Neuronal stem cell (in vitro differentiated cells): ENCODE measurements around the gene MUCL3.

ENCODE experiments used
- DNase-seq: peaks from one replicate; pipeline ENCODE4 v3.0.0-alpha.2; 2013; ENCODE audit warnings: low spot score
- H2AFZ ChIP-seq: one replicate; pipeline ENCODE4 v1.6.1; 2013; ENCODE audit warnings: mild to moderate bottlenecking, low read length, inconsistent platforms
- H2AK5ac ChIP-seq: 2 replicates; pipeline ENCODE4 v1.6.1; 2013; ENCODE audit warnings: low read depth, mild to moderate bottlenecking, inconsistent platforms, low read length, moderate library complexity, mixed read lengths
- H2BK120ac ChIP-seq: 2 replicates; pipeline ENCODE4 v1.6.1; 2013; ENCODE audit warnings: low read depth, mild to moderate bottlenecking, inconsistent platforms, low read length, moderate library complexity, mixed read lengths
- H2BK12ac ChIP-seq: one replicate; pipeline ENCODE4 v1.6.1; 2013; ENCODE audit warnings: low read length, inconsistent platforms
- H2BK15ac ChIP-seq: 2 replicates; pipeline ENCODE4 v1.6.1; 2013; ENCODE audit warnings: mild to moderate bottlenecking, low read length, inconsistent platforms, mixed read lengths
- H2BK5ac ChIP-seq: one replicate; pipeline ENCODE4 v1.6.1; 2013; ENCODE audit warnings: inconsistent platforms, mild to moderate bottlenecking, low read length, moderate library complexity
- H3K14ac ChIP-seq: one replicate; pipeline ENCODE4 v1.6.1; 2013; ENCODE audit warnings: low read length, inconsistent platforms
- H3K18ac ChIP-seq: 2 replicates; pipeline ENCODE4 v1.6.1; 2013; ENCODE audit warnings: low read length, inconsistent platforms
- H3K23ac ChIP-seq: 2 replicates; pipeline ENCODE4 v1.6.1; 2013; ENCODE audit warnings: low read depth, mild to moderate bottlenecking, mixed read lengths, low read length, inconsistent platforms; ENCODE audit not compliant: poor library complexity
- H3K27ac ChIP-seq: replicated peaks from 3 replicates; pipeline ENCODE4 v1.5.1; 2013; ENCODE audit warnings: low read length, inconsistent platforms
- H3K27me3 ChIP-seq, 3 experiments: 2 replicates each; pipeline ENCODE4 v1.6.1; 2013; ENCODE audit warnings: low read length in 3 of 3, mild to moderate bottlenecking in 2 of 3, inconsistent platforms in 1 of 3, low read depth in 1 of 3, mixed read lengths in 1 of 3, moderate library complexity in 1 of 3; ENCODE audit not compliant: control insufficient read depth in 3 of 3, insufficient read depth in 3 of 3
- H3K36me3 ChIP-seq, 2 donors: replicated peaks in 1 of 2; 2 replicates each; pipeline ENCODE4 v1.6.1; 2013; ENCODE audit warnings: low read length in 2 of 2; ENCODE audit not compliant: control insufficient read depth in 2 of 2, insufficient read depth in 2 of 2
- H3K4ac ChIP-seq: 2 replicates; pipeline ENCODE4 v1.6.1; 2013; ENCODE audit warnings: inconsistent platforms, mild to moderate bottlenecking, low read length, moderate library complexity
- H3K4me1 ChIP-seq, 2 donors: 1 replicate in 1 of 2; 2 replicates in 1 of 2; pipeline ENCODE4 v1.6.1; 2013; ENCODE audit warnings: low read length in 2 of 2, low read depth in 1 of 2; ENCODE audit not compliant: control insufficient read depth in 2 of 2, insufficient read depth in 1 of 2
- H3K4me2 ChIP-seq: one replicate; pipeline ENCODE4 v1.6.1; 2013; ENCODE audit warnings: mild to moderate bottlenecking, low read length, inconsistent platforms; ENCODE audit not compliant: insufficient read depth, poor library complexity, severe bottlenecking
- H3K4me3 ChIP-seq, 2 donors: 2 replicates each; pipeline ENCODE4 v1.5.1; 2013; ENCODE audit warnings: low read length in 2 of 2, mild to moderate bottlenecking in 2 of 2, inconsistent platforms in 1 of 2, moderate library complexity in 1 of 2
- H3K79me1 ChIP-seq: one replicate; pipeline ENCODE4 v1.6.1; 2013; ENCODE audit warnings: low read depth, mild to moderate bottlenecking, inconsistent platforms, low read length, moderate library complexity
- H3K9ac ChIP-seq: one replicate; pipeline ENCODE4 v1.6.1; 2013; ENCODE audit warnings: mild to moderate bottlenecking, low read depth, low read length, inconsistent platforms; ENCODE audit not compliant: poor library complexity
- H3K9me3 ChIP-seq, 2 donors: replicated peaks in 1 of 2; 2 replicates each; pipeline versions ENCODE3 to v1.6.1; 2013; ENCODE audit warnings: low read length in 2 of 2, mild to moderate bottlenecking in 2 of 2, inconsistent platforms in 1 of 2, low read depth in 1 of 2, mixed read lengths in 1 of 2, moderate library complexity in 1 of 2; ENCODE audit not compliant: control insufficient read depth in 2 of 2, insufficient read depth in 1 of 2
- H4K8ac ChIP-seq: one replicate; pipeline ENCODE4 v1.6.1; 2013; ENCODE audit warnings: low read depth, mild to moderate bottlenecking, inconsistent platforms, low read length, moderate library complexity
- H4K91ac ChIP-seq: one replicate; pipeline ENCODE4 v1.6.1; 2013; ENCODE audit warnings: low read length, low read depth, mild to moderate bottlenecking, inconsistent platforms; ENCODE audit not compliant: poor library complexity
- WGBS, 2 donors: extraction: QIAGEN DNeasy Blood & Tissue Kit; methylation state at CpG; one replicate each; pipeline ENCODE4 v1.1.7; 2013; ENCODE audit warnings: missing lambda C conversion rate in 2 of 2, mixed read lengths in 1 of 2; ENCODE audit not compliant: insufficient read length in 2 of 2, insufficient replicate concordance in 1 of 2; ENCODE audit errors: extremely low coverage in 2 of 2; 5-methylcytosine and 5-hydroxymethylcytosine counted together

MUCL3 gene

GRCh38 chr6:30954631-30955366 is 14.0 kb downstream of the MUCL3 start:
- H3K27me3 ChIP-seq: peaks cover 0 to 68% (median 3%) of the 10 kb centered on the region in 3 experiments
- DNase-seq: no peak
- no peak overlapping the region for H2BK12ac ChIP-seq
- H3K36me3 ChIP-seq: no peaks in the 10 kb centered on the region
- H3K14ac ChIP-seq: no peak overlapping the region
- no peak overlapping the region for H3K4ac ChIP-seq
- H4K8ac ChIP-seq: no peak overlapping the region
- H3K27ac ChIP-seq: peak overlapping the region; percentile 3
- no peak overlapping the region for H2BK15ac ChIP-seq
- H3K9ac ChIP-seq: no peak overlapping the region
- no peak overlapping the region for H3K18ac ChIP-seq
- peak overlapping the region; percentile 13 for H2AK5ac ChIP-seq
- H3K4me1 ChIP-seq: peaks cover 2 to 11% of the 10 kb centered on the region in 2 donors
- H2AFZ ChIP-seq: peak overlapping the region; percentile 73
- no CpG with 5 or more reads among the region's 9 CpGs for WGBS, 2 donors
- peaks cover 3 to 4% of the 10 kb centered on the region in 2 donors for H3K9me3 ChIP-seq
- H3K23ac ChIP-seq: no peak overlapping the region
- H4K91ac ChIP-seq: no peak overlapping the region
- peak overlapping the region; percentile 67 for H3K4me2 ChIP-seq
- H3K4me3 ChIP-seq: peak overlapping the region; percentile 1 to 14
- no peak overlapping the region for H2BK120ac ChIP-seq
- H2BK5ac ChIP-seq: no peak overlapping the region
- no peaks in the 10 kb centered on the region for H3K79me1 ChIP-seq

GRCh38 chr6:30955367-30956042 is 14.7 kb downstream of the MUCL3 start:
- Histone ChIP-seq H2AFZ (peak overlapping the region; percentile 73), H3K9ac (no peak overlapping the region), H4K8ac (no peak overlapping the region), H3K27me3 (peaks cover 0 to 68% (median 3%) of the 10 kb centered on the region in 3 experiments), H3K4me2 (peak overlapping the region; percentile 67), H2BK15ac (peak overlapping the region; percentile 25), H2BK120ac (no peak overlapping the region), H4K91ac (no peak overlapping the region), H3K4me1 (peaks cover 2 to 11% of the 10 kb centered on the region in 2 donors), H2AK5ac (no peak overlapping the region), H3K18ac (peak overlapping the region; percentile 90), H2BK5ac (peak overlapping the region; percentile 27), H3K23ac (no peak overlapping the region), H3K4ac (no peak overlapping the region), H2BK12ac (no peak overlapping the region), H3K14ac (no peak overlapping the region), H3K27ac (no peak overlapping the region), H3K36me3 (no peaks in the 10 kb centered on the region), H3K4me3 (peak overlapping the region; percentile 1 to 14), H3K9me3 (peaks cover 3 to 4% of the 10 kb centered on the region in 2 donors), H3K79me1 (no peaks in the 10 kb centered on the region)
- WGBS, 2 donors: no CpG with 5 or more reads among the region's 46 CpGs
- DNase-seq: peak; percentile 53

- Histone ChIP-seq H2AK5ac (no peak overlapping the region), H3K23ac (no peak overlapping the region), H3K79me1 (no peaks in the 10 kb centered on the region), H3K27ac (no peak overlapping the region), H3K36me3 (no peaks in the 10 kb centered on the region), H2BK5ac (no peak overlapping the region), H3K14ac (no peak overlapping the region), H2BK120ac (no peak overlapping the region), H2BK12ac (no peak overlapping the region), H3K4me1 (peaks cover 2 to 11% of the 10 kb centered on the region in 2 donors), H3K4ac (no peak overlapping the region), H3K4me2 (no peak overlapping the region), H3K4me3 (no peak overlapping the region), H4K8ac (no peak overlapping the region), H3K9me3 (peaks cover 0 to 3% of the 10 kb centered on the region in 2 donors), H3K27me3 (peaks cover 0 to 60% (median 3%) of the 10 kb centered on the region in 3 experiments), H2BK15ac (no peak overlapping the region), H3K9ac (no peak overlapping the region), H2AFZ (no peak overlapping the region), H4K91ac (no peak overlapping the region), H3K18ac (no peak overlapping the region)
- no peak for DNase-seq
- no CpG with 5 or more reads among the region's 2 CpGs for WGBS, 2 donors
These were observed 16.9 kb downstream of the MUCL3 start for GRCh38 chr6:30957716-30958115.
